SK-N-MC (cell line): Measurements from ENCODE around the gene PEX10.

Experiments
- EZH2 ChIP-seq: fragments of 200-600 bp; sonication (generic); IDR thresholded peaks from one replicate; pipeline ENCODE4 v1.6.1; 2017; ENCODE audit warnings: antibody characterized with exemption
- POLR2AphosphoS5 ChIP-seq: IDR thresholded peaks from 2 replicates; pipeline ENCODE4 v1.6.1; 2012; ENCODE audit warnings: mild to moderate bottlenecking, low read depth, low read length, borderline replicate concordance

GRCh38 chr1:2376261-2376741 lies 36.1 kb downstream of the PEX10 start:
- TF ChIP-seq POLR2AphosphoS5 (no peak), EZH2 (no peak)
